ENCODE measurements around the gene RGS9. TPM values are rescaled to one million over a fixed set of nuclear protein-coding genes. Genes with fewer than 3 reads are reported as not detected.
"Not testable (repeated sequence)": the region's sequence is repeated elsewhere in the genome, so short reads cannot be mapped to it uniquely, and the experiment has no call there.

The RGS9 gene
- total and polyA plus RNA-seq, 5 experiments from 2014 or later, result 0.25 to 6.3 (median 0.49) TPM; not detected in 2

GRCh38 chr17:65180752-65181236 is 43.6 kb downstream of the RGS9 start:
- H3K36me3 Mint-ChIP-seq, ATAC-seq, H3K9me3 Mint-ChIP-seq, POLR2A ChIA-PET, DNase-seq: not testable (repeated sequence)
- peak overlapping the region in 7 of 10 donors; percentile 11 to 74 (median 32) for H3K4me3 Mint-ChIP-seq
- H3K27ac Mint-ChIP-seq, result peak overlapping the region in 7 of 10 donors; percentile 24 to 84 (median 81)
- peaks cover 14 to 60% (median 41%) of the 10 kb centered on the region in 4 donors for H3K4me1 Mint-ChIP-seq
- H3K27me3 Mint-ChIP-seq, result peaks cover 0 to 20% (median 2%) of the 10 kb centered on the region in 5 donors

DNA sequence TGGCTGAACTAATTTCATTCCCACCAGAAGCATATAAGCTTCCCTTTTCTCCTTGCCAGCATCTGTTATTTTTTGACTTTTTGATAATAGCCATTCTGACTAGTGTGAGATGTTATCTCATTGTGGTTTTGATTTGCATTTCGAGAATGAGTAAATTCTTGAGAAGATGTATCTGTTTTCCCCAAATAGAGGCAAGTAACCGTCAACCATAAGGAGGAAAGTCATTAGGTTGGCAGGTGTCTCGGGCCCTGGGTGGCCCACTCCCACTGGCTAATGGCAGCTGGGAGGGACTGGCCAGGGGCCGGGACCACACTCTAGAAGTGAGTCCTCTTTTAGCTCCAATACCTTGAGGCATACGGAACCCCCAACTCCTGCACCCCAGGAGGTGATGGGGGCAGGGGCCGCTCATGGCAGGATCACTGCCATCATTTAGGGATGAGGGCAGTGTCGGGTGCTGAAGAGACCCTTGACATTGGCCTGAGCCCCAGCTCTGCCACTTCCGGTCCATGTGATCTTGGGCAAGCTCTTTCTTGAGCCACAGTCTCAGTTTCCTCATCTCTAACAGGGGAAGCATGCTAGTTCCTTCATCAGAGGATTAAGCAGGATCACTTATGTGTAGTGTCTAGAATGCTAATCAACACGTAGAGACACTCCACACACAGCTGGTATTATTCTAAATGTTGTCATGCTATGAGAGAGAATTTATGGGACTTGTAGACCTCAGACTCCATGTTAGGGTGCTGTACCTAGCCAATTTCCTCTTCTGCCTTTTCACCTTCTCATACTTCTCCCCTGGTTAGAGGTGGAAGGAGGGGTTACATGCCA is 44.3 kb downstream of the RGS9 start:
- DNase-seq, result no peak
- no peaks in the 10 kb centered on the region for H3K36me3 Mint-ChIP-seq
- H3K4me3 Mint-ChIP-seq, result peak overlapping the region in 3 of 10 donors; percentile 26 to 52 (median 32)
- H3K27me3 Mint-ChIP-seq, result peaks cover 0 to 20% (median 2%) of the 10 kb centered on the region in 5 donors
- H3K4me1 Mint-ChIP-seq, result peaks cover 14 to 60% (median 41%) of the 10 kb centered on the region in 4 donors
- ATAC-seq, result no peak
- POLR2A ChIA-PET, result interaction anchor here (1.1 kb wide), 2 partner anchors 8 to 9 kb away, joined by 3 read pairs; no protein-coding TSS in a partner anchor
- H3K27ac Mint-ChIP-seq, result peak overlapping the region in 7 of 10 donors; percentile 14 to 81 (median 66)
- H3K9me3 Mint-ChIP-seq, result peaks cover 0 to 10% (median 0%) of the 10 kb centered on the region in 9 donors

DNA sequence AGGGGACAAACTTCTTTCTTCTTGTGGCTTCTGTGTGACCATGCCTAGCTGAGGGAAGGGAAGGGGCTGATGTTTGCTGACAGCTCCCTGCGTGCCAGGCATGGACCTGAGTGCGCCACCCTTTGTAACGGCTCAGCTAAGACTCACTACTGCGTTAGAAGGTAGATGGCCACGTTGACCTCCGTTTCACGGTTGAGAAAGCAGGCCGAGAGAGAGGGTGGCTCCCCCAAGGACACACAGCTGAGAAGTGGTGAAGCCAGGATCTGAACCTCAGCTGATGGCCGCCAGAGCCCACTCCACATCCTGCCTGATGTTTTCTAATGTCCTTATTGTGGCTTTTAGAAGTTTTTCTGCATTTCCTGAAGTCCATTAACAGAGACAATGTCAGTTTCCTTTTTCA is 45.1 kb downstream of the RGS9 start:
- H3K4me3 Mint-ChIP-seq, result peak overlapping the region in 1 of 10 donors; percentile 52
- H3K27me3 Mint-ChIP-seq, result peaks cover 0 to 20% (median 2%) of the 10 kb centered on the region in 5 donors
- H3K36me3 Mint-ChIP-seq, result no peaks in the 10 kb centered on the region
- POLR2A ChIA-PET, result interaction anchor here (0.5 to 1.1 kb wide), 3 partner anchors 9 to 457 kb away, joined by 3 to 5 read pairs (median 3); no protein-coding TSS in a partner anchor
- peaks cover 13 to 56% (median 40%) of the 10 kb centered on the region in 4 donors for H3K4me1 Mint-ChIP-seq
- H3K9me3 Mint-ChIP-seq, result peaks cover 0 to 5% (median 0%) of the 10 kb centered on the region in 9 donors
- H3K27ac Mint-ChIP-seq, result peak overlapping the region in 5 of 10 donors; percentile 13 to 81 (median 66)
- ATAC-seq, result no peak
- DNase-seq, result no peak

- Mint-ChIP-seq H3K4me3 (no peak overlapping the region), H3K4me1 (peaks cover 12 to 48% (median 38%) of the 10 kb centered on the region in 4 donors), H3K27ac (peak overlapping the region in 1 of 10 donors; percentile 77), H3K27me3 (peaks cover 0 to 20% (median 2%) of the 10 kb centered on the region in 5 donors), H3K9me3 (no peaks in the 10 kb centered on the region), H3K36me3 (no peaks in the 10 kb centered on the region)
- POLR2A ChIA-PET, result no interaction called here
- no peak for ATAC-seq
- no peak for DNase-seq
These were observed 46.6 kb downstream of the RGS9 start for GRCh38 chr17:65183736-65184135.

DNA sequence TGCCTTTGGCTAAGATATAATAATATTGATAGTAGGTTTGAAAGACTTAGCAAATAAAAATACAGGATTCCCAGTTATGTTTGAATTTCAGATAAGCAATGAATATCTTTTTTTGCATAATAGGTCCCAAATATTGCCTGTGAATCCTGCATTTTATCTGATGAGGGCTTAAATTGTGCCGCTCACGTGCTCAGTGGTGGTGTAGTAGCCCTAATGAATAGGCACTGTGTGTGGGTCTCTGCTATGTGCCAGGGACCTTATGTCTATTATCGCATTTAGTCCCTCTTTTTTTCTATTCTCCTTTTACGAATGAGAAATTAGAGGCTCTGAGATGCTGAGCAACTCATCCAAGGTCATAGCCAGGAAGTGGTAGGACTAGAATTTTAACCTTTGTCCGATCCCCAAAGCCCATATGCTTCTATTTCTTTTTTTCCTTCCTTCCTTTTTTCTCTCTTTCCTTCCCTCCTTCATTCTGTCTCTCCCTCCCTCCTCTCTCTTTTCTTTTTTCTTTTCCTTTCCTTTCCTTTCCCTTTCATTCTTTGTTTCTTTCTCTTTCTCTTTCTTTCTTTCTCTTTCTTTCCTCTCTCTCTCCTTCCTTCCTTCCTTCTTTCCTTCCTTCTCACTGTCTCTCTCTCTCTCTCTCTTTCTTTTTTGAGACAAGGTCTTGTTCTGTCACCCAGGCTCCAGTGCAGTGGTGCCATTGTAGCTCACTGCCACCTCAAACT is 47.2 kb downstream of the RGS9 start:
- no peaks in the 10 kb centered on the region for H3K36me3 Mint-ChIP-seq
- H3K27ac Mint-ChIP-seq, result peak overlapping the region in 2 of 10 donors; percentile 1 to 74
- DNase-seq (no peak), ATAC-seq (no peak)
- no peaks in the 10 kb centered on the region for H3K9me3 Mint-ChIP-seq
- peaks cover 0 to 20% (median 2%) of the 10 kb centered on the region in 5 donors for H3K27me3 Mint-ChIP-seq
- H3K4me1 Mint-ChIP-seq, result peaks cover 10 to 41% (median 31%) of the 10 kb centered on the region in 4 donors
- H3K4me3 Mint-ChIP-seq, result no peak overlapping the region
- POLR2A ChIA-PET, result no interaction called here

- POLR2A ChIA-PET, result no interaction called here
- H3K4me3 Mint-ChIP-seq, result no peak overlapping the region
- peaks cover 6 to 35% (median 24%) of the 10 kb centered on the region in 4 donors for H3K4me1 Mint-ChIP-seq
- no peak for ATAC-seq
- peaks cover 0 to 20% (median 2%) of the 10 kb centered on the region in 5 donors for H3K27me3 Mint-ChIP-seq
- no peaks in the 10 kb centered on the region for H3K36me3 Mint-ChIP-seq
- no peaks in the 10 kb centered on the region for H3K9me3 Mint-ChIP-seq
- DNase-seq, result no peak
- H3K27ac Mint-ChIP-seq, result peak overlapping the region in 4 of 10 donors; percentile 1 to 74 (median 34)
These were observed 47.9 kb downstream of the RGS9 start for GRCh38 chr17:65185062-65185461.

GRCh38 chr17:65185668-65186382 is 48.7 kb downstream of the RGS9 start:
- no peak overlapping the region for H3K4me3 Mint-ChIP-seq
- no peak overlapping the region for H3K27ac Mint-ChIP-seq
- no peaks in the 10 kb centered on the region for H3K36me3 Mint-ChIP-seq
- DNase-seq (no peak), ATAC-seq (no peak)
- peaks cover 0 to 20% (median 2%) of the 10 kb centered on the region in 5 donors for H3K27me3 Mint-ChIP-seq
- H3K4me1 Mint-ChIP-seq, result peaks cover 4 to 27% (median 20%) of the 10 kb centered on the region in 4 donors
- H3K9me3 Mint-ChIP-seq, result no peaks in the 10 kb centered on the region
- POLR2A ChIA-PET, result interaction anchor here (1.3 kb wide), 1 partner anchor 63 kb away, joined by 3 read pairs; no protein-coding TSS in a partner anchor

DNA sequence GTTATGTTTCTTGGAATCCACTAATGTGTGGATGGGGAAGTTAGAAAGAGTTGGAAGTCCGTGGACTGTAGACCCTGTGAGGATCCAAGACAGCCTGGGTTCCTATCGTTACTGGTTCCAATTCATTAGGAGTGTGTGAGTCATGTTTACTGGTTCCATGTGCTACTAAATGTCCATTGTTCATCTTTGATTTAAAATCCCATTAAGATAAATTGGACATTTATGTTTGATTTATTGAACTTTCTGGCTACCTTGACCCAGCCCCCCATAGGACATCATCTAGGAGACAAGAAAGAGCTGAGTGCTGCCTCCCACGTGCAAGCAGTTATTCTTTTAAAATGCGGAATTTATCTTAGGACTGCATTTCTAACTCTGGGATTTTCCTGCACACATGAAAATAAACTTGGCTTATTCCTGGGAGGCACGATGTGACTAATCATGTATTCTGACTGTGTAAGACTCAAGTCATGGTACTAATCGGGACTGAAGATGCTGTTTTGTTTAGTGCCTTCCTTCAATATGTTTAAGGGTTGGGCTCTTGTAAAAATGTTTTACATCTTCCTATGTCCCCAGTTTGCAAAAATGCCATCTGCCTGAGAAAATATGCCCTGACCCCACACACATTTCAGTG is 53.4 kb downstream of the RGS9 start:
- ATAC-seq (no peak), DNase-seq (no peak)
- no peak overlapping the region for H3K27ac Mint-ChIP-seq
- no peaks in the 10 kb centered on the region for H3K27me3 Mint-ChIP-seq
- H3K9me3 Mint-ChIP-seq, result no peaks in the 10 kb centered on the region
- peaks cover 0 to 6% (median 0%) of the 10 kb centered on the region in 4 donors for H3K4me1 Mint-ChIP-seq
- POLR2A ChIA-PET, result no interaction called here
- H3K36me3 Mint-ChIP-seq, result no peaks in the 10 kb centered on the region
- no peak overlapping the region for H3K4me3 Mint-ChIP-seq

GRCh38 chr17:65191811-65192740 is 54.9 kb downstream of the RGS9 start:
- no peak for ATAC-seq
- H3K4me1 Mint-ChIP-seq, result peaks cover 0 to 6% (median 0%) of the 10 kb centered on the region in 4 donors
- POLR2A ChIA-PET, result no interaction called here
- no peaks in the 10 kb centered on the region for H3K27me3 Mint-ChIP-seq
- no peak for DNase-seq
- H3K36me3 Mint-ChIP-seq, result no peaks in the 10 kb centered on the region
- H3K9me3 Mint-ChIP-seq, result no peaks in the 10 kb centered on the region
- peak overlapping the region in 1 of 10 donors; percentile 14 for H3K27ac Mint-ChIP-seq
- H3K4me3 Mint-ChIP-seq, result no peak overlapping the region

DNA sequence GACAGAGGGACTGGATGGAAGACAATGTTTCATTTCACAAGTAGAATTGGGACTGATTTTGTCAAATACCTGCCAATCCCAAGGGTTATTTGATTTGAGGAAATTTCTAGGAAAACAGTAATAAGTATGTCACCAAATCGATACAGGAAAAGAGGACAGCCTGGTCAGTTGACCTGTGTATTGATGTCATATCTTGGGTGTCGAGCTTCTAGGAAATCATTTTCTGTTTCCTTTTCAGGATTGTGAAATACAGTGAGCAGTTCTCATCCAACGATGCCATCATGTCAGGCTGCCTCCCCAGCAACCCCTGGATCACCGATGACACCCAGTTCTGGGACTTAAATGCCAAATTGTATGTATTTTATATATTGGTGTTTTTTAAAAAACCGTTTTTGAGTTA is 56.1 kb downstream of the RGS9 start:
- H3K9me3 Mint-ChIP-seq, result no peaks in the 10 kb centered on the region
- no peaks in the 10 kb centered on the region for H3K27me3 Mint-ChIP-seq
- peaks cover 0 to 6% (median 0%) of the 10 kb centered on the region in 4 donors for H3K4me1 Mint-ChIP-seq
- POLR2A ChIA-PET, result interaction anchor here (1.4 kb wide), 1 partner anchor 20 kb away, joined by 3 read pairs; no protein-coding TSS in a partner anchor
- no peaks in the 10 kb centered on the region for H3K36me3 Mint-ChIP-seq
- DNase-seq, result no peak
- no peak overlapping the region for H3K4me3 Mint-ChIP-seq
- no peak overlapping the region for H3K27ac Mint-ChIP-seq
- no peak for ATAC-seq

- Mint-ChIP-seq H3K27ac (no peak overlapping the region), H3K27me3 (no peaks in the 10 kb centered on the region), H3K4me1 (peaks cover 0 to 10% (median 2%) of the 10 kb centered on the region in 4 donors), H3K9me3 (no peaks in the 10 kb centered on the region), H3K36me3 (no peaks in the 10 kb centered on the region), H3K4me3 (no peak overlapping the region)
- ATAC-seq (no peak), DNase-seq (no peak)
- POLR2A ChIA-PET, result interaction anchor here (1.4 kb wide), 1 partner anchor 20 kb away, joined by 3 read pairs; no protein-coding TSS in a partner anchor
These were observed 56.6 kb downstream of the RGS9 start for GRCh38 chr17:65193716-65194293.
